Suppressor macrophage (primary cell): ENCODE measurements around the gene OR7A10.

Experiments used
- DNase-seq, 4 experiments: peaks; one replicate each; pipeline ENCODE4 v3.0.0-alpha.2; 2020 to 2022
- total RNA-seq, 17 experiments: gene quantifications; one replicate each; lab custom pipeline; 2026; ENCODE audit warnings: mixed read lengths in 6 of 17, inconsistent platforms in 3 of 17; lab: John Stamatoyannopoulos, UW

OR7A10 gene
- 0 to 0.66 (median 0) reads per million in 17 experiments for total RNA-seq

GRCh38 chr19:14848822-14849221 is at the start of gene OR7A10:
Gene OR7A10 (minus strand): TSS chr19:14848922. CDS start chr19:14841877, 7,045 bp downstream.
- DNase-seq: no peak

- DNase-seq: peak; percentile 39 to 72 (median 53)
Observed at GRCh38 chr19:14890643-14891379, 42.1 kb upstream of the OR7A10 start.

- no peak for DNase-seq
Observed at GRCh38 chr19:14889994-14890642, 41.4 kb upstream of the OR7A10 start.

DNA sequence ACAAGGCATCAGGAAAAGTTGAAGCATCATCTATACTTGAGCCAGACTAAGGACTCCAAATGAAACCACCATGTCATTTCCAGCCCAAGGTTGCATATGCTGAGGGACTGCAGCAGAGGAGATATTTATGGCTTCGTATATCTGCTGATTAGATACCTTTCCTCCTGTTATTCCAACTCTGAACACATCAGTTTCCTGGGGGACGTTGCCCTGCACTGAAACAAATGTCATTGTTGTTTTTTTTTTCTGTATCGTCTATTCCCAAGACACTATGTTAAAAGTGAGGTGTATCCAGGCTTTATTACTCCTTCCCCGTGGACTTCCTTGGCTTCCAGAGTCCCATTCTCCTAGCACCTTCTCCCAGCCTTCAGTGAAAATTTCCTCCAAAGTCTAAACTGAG is 37.3 kb upstream of the OR7A10 start, which contains the start of gene OR7A17:
Gene OR7A17 (minus strand): TSS at position 101 of the 400 bp plus-strand sequence. CDS start 4,777 bp downstream, outside the sequence.
- DNase-seq: no peak

DNA sequence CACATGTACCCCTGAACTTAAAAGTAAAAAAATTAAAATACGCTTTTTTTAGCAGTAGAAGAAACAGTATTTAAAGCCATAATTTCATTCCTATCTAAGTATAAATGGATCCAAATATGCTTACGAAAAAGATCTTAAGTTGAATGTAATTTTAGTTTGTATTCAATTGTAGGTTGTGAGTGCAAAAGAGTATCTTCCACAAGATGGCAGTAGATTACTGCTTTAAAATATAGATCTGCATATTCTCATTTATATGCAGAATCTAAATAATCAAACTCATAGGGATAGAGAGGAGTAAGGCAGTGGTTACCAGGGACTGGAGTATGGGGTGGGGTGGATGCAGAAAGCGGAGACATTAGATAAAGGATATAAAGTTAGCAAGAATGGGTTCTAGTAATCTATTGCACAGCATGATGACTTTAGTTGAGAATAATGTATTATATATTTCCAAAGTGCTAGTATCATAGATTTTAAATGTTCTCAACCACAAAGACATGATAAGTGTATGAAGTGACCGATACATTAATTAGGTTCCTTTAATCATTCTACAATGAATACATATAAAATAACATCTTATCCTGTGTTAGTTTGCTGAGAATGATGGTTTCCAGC is 23.0 kb upstream of the OR7A10 start:
- DNase-seq: peak; percentile 2 to 68 (median 43)

GRCh38 chr19:14868497-14868896 is 19.8 kb upstream of the OR7A10 start:
- DNase-seq: no peak

- no peak for DNase-seq
Observed at GRCh38 chr19:14843578-14843977, 5.1 kb downstream of the OR7A10 start.

GRCh38 chr19:14843169-14843568 is 5.6 kb downstream of the OR7A10 start:
- DNase-seq: no peak

DNA sequence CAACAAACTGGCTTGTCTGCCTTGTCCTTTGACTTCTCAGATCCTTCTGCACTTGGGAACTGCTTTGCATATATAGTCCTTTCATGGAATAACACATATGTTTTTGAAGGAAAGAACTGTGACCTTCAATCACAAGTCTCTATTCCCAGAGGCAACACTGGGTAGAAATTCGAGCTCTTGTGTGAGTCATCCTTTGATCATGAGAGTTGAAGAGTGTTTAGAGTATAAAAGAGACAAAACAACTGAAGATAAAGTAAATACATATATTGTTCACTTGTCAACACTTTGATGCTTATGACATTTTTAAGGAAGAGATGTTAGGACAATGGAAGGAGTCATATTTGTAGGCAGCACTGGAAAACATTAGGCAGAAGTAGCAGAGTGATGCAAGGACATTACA is 8.5 kb downstream of the OR7A10 start:
- DNase-seq: no peak

DNA sequence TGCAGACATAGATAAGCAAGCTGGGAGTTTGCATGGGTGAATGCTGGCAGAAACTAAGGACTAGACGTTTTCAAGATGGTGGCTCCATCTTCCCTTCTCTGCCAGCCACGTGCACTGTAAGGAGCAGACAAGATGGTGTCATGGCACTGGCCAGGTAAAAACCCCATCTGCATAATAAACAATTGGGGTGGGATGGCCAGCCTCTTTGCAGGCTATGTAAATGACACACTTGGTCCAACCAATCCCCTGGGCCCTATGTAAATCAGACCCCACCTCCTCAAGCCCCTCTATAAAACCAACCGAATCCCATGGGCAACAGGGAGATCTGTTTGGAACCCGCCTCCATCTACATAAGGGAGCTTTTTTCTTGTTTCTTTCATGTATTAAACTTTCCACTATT is 11.3 kb downstream of the OR7A10 start:
- no peak for DNase-seq

DNA sequence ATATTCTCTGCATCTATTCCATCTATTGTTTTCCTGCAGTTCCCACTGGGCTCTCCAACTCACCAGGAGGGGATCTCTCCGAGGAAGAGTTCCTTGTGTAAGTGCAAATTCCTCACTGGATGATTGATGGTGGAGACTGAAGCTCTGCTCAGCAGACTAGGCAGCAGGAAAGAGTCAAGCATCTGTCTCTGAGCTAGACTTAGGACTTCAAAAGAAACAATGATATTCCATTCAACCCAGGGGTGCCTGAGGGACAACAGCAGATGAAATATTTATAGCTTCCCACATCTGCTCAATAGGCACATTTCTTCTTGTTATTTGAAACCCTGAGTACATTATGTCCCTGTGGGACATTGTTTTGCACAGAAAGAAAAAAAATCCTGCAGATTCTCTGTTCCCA is 13.7 kb downstream of the OR7A10 start, which contains the start of the genes OR7A5 and OR7C1:
Gene OR7A5 (minus strand): TSS at position 175 of the 400 bp plus-strand sequence. CDS start 6,944 bp downstream, outside the sequence.
Gene OR7C1 (minus strand): TSS at position 175 of the 400 bp plus-strand sequence. CDS start 35,049 bp downstream, outside the sequence.
- DNase-seq: no peak

DNA sequence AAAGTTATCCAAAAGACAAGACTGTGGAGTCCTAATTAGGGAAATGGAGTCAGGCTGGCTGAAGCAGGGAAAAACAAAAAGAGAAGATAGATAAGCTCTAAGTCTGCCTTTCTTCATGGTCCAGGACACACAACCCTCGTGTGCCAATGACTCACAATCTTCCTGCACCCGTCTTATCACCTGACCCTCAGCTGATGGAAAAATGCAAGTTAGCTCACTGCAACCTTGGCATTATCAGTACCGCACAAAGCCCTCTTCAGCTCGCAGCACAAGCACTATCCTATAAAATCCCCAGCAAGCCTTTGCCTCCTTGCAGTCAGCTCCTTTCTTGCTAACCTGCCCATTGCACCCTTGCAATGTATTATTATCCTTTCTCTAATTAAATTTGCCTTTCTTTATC is 18.0 kb downstream of the OR7A10 start:
- DNase-seq: peak in 3 of 4 experiments; percentile 8 to 37 (median 15)

GRCh38 chr19:14826006-14826405 is 22.7 kb downstream of the OR7A10 start:
- no peak for DNase-seq

DNA sequence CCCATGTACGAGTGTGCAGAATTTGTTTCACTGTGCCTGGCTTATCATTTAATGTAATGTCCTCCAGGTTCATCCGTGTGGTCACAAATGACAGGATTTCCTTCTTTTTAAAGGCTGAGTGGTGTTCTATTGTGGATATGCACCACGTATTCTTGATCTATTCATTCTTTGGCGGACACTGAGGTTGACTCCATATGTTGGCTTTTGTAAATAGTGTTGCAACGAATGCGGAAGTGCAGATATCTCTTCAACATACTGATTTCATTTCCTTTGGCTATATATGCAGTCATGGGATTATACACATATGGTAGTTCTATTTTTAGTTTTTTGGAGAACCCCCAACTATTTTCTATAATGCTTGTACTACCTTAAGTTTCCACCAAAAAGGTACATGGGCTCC is 26.8 kb downstream of the OR7A10 start:
- peak; percentile 21 to 79 (median 64) for DNase-seq

DNA sequence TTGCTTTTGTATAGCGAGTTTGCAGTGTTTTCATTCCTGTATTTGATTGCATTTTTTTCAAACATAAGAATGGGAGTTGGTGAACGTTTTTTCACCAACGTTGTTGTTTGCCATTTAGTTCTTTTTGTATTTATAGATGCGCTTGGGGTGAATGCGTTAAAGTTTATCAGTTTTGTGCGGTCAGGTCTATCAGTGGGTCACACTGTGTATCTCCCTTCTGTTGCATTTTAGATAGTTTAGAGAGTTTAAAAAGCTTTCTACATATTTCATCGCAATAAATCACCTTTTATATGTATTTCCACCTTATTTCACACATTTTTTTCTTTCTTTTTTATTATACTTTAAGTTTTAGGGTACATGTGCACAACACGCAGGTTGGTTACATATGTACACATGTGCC is 30.1 kb downstream of the OR7A10 start:
- no peak for DNase-seq

GRCh38 chr19:14817052-14817451 is 31.7 kb downstream of the OR7A10 start:
- no peak for DNase-seq

DNA sequence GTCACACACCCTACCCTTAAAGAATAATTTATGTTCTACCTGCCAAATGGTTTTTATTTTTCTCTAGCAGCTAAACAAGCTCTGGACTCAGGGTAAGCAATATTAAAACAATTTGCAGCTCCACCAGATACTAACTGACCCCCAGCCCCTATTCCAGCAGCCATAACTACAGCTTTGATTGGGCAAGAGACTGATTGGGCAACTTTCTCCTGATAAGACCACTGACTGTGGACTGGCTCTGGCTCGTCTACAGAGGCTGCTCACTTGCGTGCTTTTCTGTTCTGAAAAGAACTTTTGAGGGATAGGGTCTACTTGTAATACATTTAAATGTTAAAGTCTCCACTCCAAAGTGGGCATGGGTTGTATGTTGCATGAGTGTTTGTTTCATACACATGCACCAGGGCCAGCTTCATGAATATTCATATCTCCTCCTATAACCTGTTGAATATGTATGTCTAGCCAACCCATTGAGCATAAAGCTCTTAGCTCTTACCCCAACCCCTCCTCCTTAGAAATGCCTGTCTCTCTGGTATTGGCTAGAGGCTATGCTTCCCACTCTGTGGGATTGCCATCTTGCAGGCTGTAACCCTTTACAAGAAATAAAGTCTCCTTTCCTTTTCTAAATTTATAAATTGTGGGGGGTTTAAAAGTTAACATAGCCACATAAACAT is 33.6 kb downstream of the OR7A10 start:
- DNase-seq: no peak

GRCh38 chr19:14809272-14810057 is 39.3 kb downstream of the OR7A10 start:
- no peak for DNase-seq

- peak; percentile 30 to 55 (median 48) for DNase-seq
Observed at GRCh38 chr19:14804765-14805164, 44.0 kb downstream of the OR7A10 start.

- no peak for DNase-seq
Observed at GRCh38 chr19:14798760-14799159, 50.0 kb downstream of the OR7A10 start.

DNA sequence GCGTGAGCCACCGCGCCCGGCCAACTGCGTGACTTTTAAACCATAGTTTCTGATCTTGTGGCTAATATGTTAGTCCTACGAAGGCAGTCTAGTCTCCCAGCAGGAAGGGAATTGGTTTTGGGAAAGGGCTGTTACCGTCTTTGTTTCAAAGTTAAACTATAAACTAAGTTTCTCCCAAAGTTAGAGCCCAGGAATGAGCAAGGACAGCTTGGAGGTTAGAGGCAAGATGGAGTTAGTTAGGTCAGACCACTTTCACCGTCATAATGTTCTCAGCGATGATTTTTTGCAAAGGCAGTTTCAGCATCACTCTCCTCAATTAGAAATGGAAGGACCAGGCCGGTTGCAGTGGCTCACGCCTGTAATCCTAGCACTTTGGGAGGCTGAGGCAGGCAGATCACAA is 52.7 kb downstream of the OR7A10 start:
- no peak for DNase-seq
